K562 (cell line): ENCODE measurements around the gene FASN. TPM values are rescaled to one million over a fixed set of nuclear protein-coding genes. Genes with fewer than 3 reads are reported as not detected.
A peak's percentile ranks its signal among the peaks of the same experiment; 100 is the strongest.

Experiments used
- ATAC-seq: fragments of 200-7000 bp; cut with Tn5 transposase; 3 replicates; pipeline ENCODE4 v1.9.1; 2020; ENCODE audit warnings: moderate library complexity
- BruUV-seq: library from RNA; stranded (reverse); fragments of 400-500 nt; replicated peaks from 2 replicates; lab custom pipeline; 2021; lab: Mats Ljungman, UMichigan
- CTCF ChIA-PET: fragments of 300-600 bp; formaldehyde crosslinking; extraction: SDS; loops from one replicate; lab custom pipeline; 2021; ENCODE audit warnings: low intra/inter-chr PET ratio; lab: Yijun Ruan, JAX
- POLR2A ChIA-PET: fragments of 300-600, 350-650 bp; sonication (Branson Sonifier 250); formaldehyde crosslinking; extraction: SDS; loops from one replicate; lab custom pipeline; 2021; ENCODE audit warnings: antibody characterized with exemption, inconsistent platforms; lab: Yijun Ruan, JAX
- DNase-seq, 4 experiments: peaks; one replicate each; pipeline versions ENCODE4 v3.0.0 to v3.0.0-alpha.2; 2011 to 2018; ENCODE audit warnings: low spot score in 3 of 4, mixed read lengths in 3 of 4; ENCODE audit errors: extremely low read depth in 1 of 4
- FAIRE-seq: peaks from 2 replicates; lab custom pipeline; 2011; peaks lifted over from hg19 to GRCh38; lab: Jason Lieb, UNC
- H2AFZ ChIP-seq: 2 replicates; pipeline ENCODE4 v1.6.0; 2011; ENCODE audit warnings: low read depth, low read length, control low read depth, inconsistent platforms
- H3K27ac ChIP-seq: fragments of 200-600 bp; 3 replicates; pipeline ENCODE4 v1.8.0; 2011; ENCODE audit warnings: low read depth, mild to moderate bottlenecking, control low read depth, inconsistent platforms, low read length, moderate library complexity, mixed read lengths; ENCODE audit errors: extremely low read depth
- H3K27me3 ChIP-seq, 2 experiments: fragments of 300-600 bp in 1 of 2; 2 replicates in 1 of 2; 3 replicates in 1 of 2; pipeline versions ENCODE4 v1.6.0 to v1.8.0; 2011; ENCODE audit warnings: inconsistent platforms in 2 of 2, low read length in 2 of 2, mild to moderate bottlenecking in 1 of 2, mixed read lengths in 1 of 2, moderate library complexity in 1 of 2; ENCODE audit not compliant: control insufficient read depth in 2 of 2, insufficient read depth in 2 of 2
- H3K36me3 ChIP-seq: fragments of 300-600 bp; 3 replicates; pipeline ENCODE4 v1.8.0; 2011; ENCODE audit warnings: mild to moderate bottlenecking, low read length, inconsistent platforms; ENCODE audit not compliant: control insufficient read depth, insufficient read depth
- H3K4me1 ChIP-seq, 2 experiments: fragments of 200-600 bp in 1 of 2; replicated peaks in 1 of 2; 2 replicates in 1 of 2; 3 replicates in 1 of 2; pipeline versions ENCODE4 v1.5.1 to v1.8.0; 2011; ENCODE audit warnings: inconsistent platforms in 2 of 2, low read length in 2 of 2, mild to moderate bottlenecking in 1 of 2, mixed read lengths in 1 of 2, moderate library complexity in 1 of 2; ENCODE audit not compliant: control insufficient read depth in 2 of 2, insufficient read depth in 2 of 2
- H3K4me2 ChIP-seq: 2 replicates; pipeline ENCODE4 v1.6.1; 2011; ENCODE audit warnings: low read length, control low read depth, inconsistent platforms, mixed read lengths; ENCODE audit not compliant: insufficient read depth
- H3K4me3 ChIP-seq: fragments of 200-600 bp; sonication (generic), shearing (Covaris generic); 2 replicates; pipeline ENCODE4 v1.5.1; 2016; ENCODE audit warnings: control low read depth, inconsistent platforms
- H3K79me2 ChIP-seq: fragments of 200-600 bp; 3 replicates; pipeline ENCODE4 v1.8.0; 2011; ENCODE audit warnings: low read length, inconsistent platforms; ENCODE audit not compliant: control insufficient read depth, insufficient read depth
- H3K9ac ChIP-seq, 2 experiments: 2 replicates each; pipeline versions ENCODE4 v1.6.0 to v1.6.1; 2011; ENCODE audit warnings: low read depth in 2 of 2, low read length in 2 of 2, control low read depth in 1 of 2, inconsistent platforms in 1 of 2, mild to moderate bottlenecking in 1 of 2, mixed read lengths in 1 of 2; ENCODE audit not compliant: insufficient read depth in 1 of 2
- H3K9me1 ChIP-seq: one replicate; pipeline ENCODE4 v1.6.0; 2011; ENCODE audit warnings: inconsistent platforms, mild to moderate bottlenecking, low read length, moderate library complexity; ENCODE audit not compliant: control insufficient read depth, insufficient read depth
- H3K9me3 ChIP-seq: replicated peaks from 2 replicates; pipeline ENCODE4 v1.5.1; 2011; ENCODE audit warnings: low read depth, low read length, inconsistent platforms; ENCODE audit not compliant: control insufficient read depth, insufficient read depth
- H4K20me1 ChIP-seq: replicated peaks from 2 replicates; pipeline ENCODE4 v1.6.1; 2011; ENCODE audit warnings: low read length, inconsistent platforms, mixed read lengths; ENCODE audit not compliant: control insufficient read depth, insufficient read depth
- ADNP ChIP-seq: fragments of 200-800 bp; sonication (Bioruptor generic); IDR thresholded peaks from 2 replicates; pipeline ENCODE4 v1.6.1; 2016; ENCODE audit warnings: missing genetic modification characterization, missing compliant biosample characterization
- CHD2 ChIP-seq: IDR thresholded peaks from 2 replicates; pipeline ENCODE4 v1.6.1; 2011; ENCODE audit warnings: low read depth, low read length
- FOXA1 ChIP-seq: fragments of 450-650 bp; IDR thresholded peaks from 2 replicates; pipeline ENCODE4 v1.6.1; 2016; ENCODE audit warnings: mild to moderate bottlenecking, borderline replicate concordance
- HDAC6 ChIP-seq: IDR thresholded peaks from 2 replicates; pipeline ENCODE4 v1.6.1; 2012; ENCODE audit warnings: low read depth, mild to moderate bottlenecking, control low read depth, inconsistent platforms, low read length, moderate library complexity
- NCOA4 ChIP-seq: fragments of 450-650 bp; IDR thresholded peaks from 2 replicates; pipeline ENCODE4 v1.6.1; 2018; ENCODE audit warnings: mild to moderate bottlenecking; ENCODE audit not compliant: partially characterized antibody
- PCBP1 ChIP-seq: fragments of 200-400 bp; formaldehyde crosslinking; IDR thresholded peaks from 2 replicates; pipeline ENCODE4 v1.6.1; 2018; ENCODE audit warnings: mild to moderate bottlenecking, low read depth, low read length; ENCODE audit not compliant: poor library complexity, severe bottlenecking
- PML ChIP-seq: IDR thresholded peaks from 2 replicates; pipeline ENCODE4 v1.6.1; 2012; ENCODE audit warnings: low read length, inconsistent platforms
- POLR3G ChIP-seq: IDR thresholded peaks from 2 replicates; pipeline ENCODE4 v1.6.1; 2011; ENCODE audit not compliant: insufficient read length, insufficient replicate concordance; ENCODE audit errors: extremely low read depth
- RBFOX2 ChIP-seq: fragments of 200-400 bp; formaldehyde crosslinking; IDR thresholded peaks from 2 replicates; pipeline ENCODE4 v1.6.1; 2017; ENCODE audit warnings: low read depth, mild to moderate bottlenecking, low read length, moderate library complexity
- RBM22 ChIP-seq: fragments of 200-400 bp; formaldehyde crosslinking; IDR thresholded peaks from 2 replicates; pipeline ENCODE4 v1.6.1; 2018; ENCODE audit warnings: low read length, low read depth; ENCODE audit not compliant: poor library complexity, severe bottlenecking
- RFX5 ChIP-seq: IDR thresholded peaks from 2 replicates; pipeline ENCODE4 v1.6.1; 2011; ENCODE audit warnings: low read depth, mild to moderate bottlenecking, improper control_type of control experiment, low read length
- SLC30A9 ChIP-seq: fragments of 250-450 bp; sonication (Bioruptor Pico); IDR thresholded peaks from 2 replicates; pipeline ENCODE4 v1.8.0; 2022; ENCODE audit warnings: mild to moderate bottlenecking, moderate library complexity
- SNRNP70 ChIP-seq: fragments of 200-400 bp; formaldehyde crosslinking; optimal IDR thresholded peaks from 2 replicates; pipeline ENCODE3; 2017; ENCODE audit warnings: low read depth, low read length
- YY1 ChIP-seq, 3 experiments: IDR thresholded peaks; 2 replicates each; pipeline ENCODE4 v1.6.1; 2011; ENCODE audit warnings: low read length in 2 of 3, mild to moderate bottlenecking in 2 of 3, moderate library complexity in 2 of 3, borderline replicate concordance in 1 of 3, control low read depth in 1 of 3, low read depth in 1 of 3; ENCODE audit not compliant: insufficient read depth in 3 of 3, insufficient replicate concordance in 2 of 3, control insufficient read depth in 1 of 3, insufficient read length in 1 of 3; ENCODE audit errors: extremely low read depth in 1 of 3
- ZNF408 ChIP-seq: fragments of 250-450 bp; sonication (Bioruptor Pico); IDR thresholded peaks from 2 replicates; pipeline ENCODE4 v1.4.0; 2020; ENCODE audit warnings: low read depth, mild to moderate bottlenecking, moderate library complexity
- ZNF717 ChIP-seq: fragments of 250-450 bp; sonication (Bioruptor Pico); IDR thresholded peaks from 2 replicates; pipeline ENCODE4 v1.5.0; 2021
- ZNF766 ChIP-seq: fragments of 200-800 bp; sonication (Bioruptor generic); conservative IDR thresholded peaks from 2 replicates; pipeline ENCODE4 v1.6.1; 2016; ENCODE audit warnings: missing genetic modification characterization, missing compliant biosample characterization
- WGBS: fragments of 100-300 bp; shearing (Covaris generic); methylation state at CpG from one replicate; pipeline ENCODE4 v1.1.6; 2016; ENCODE audit warnings: low coverage, mixed read lengths; ENCODE audit not compliant: insufficient coverage; ENCODE audit errors: missing lambda C conversion rate; 5-methylcytosine and 5-hydroxymethylcytosine counted together
- in situ Hi-C: fragments of 300-500 bp; cut with MboI; formaldehyde crosslinking; loops from 4 replicates; pipeline ENCODE4 v1.15.0; 2018; ENCODE audit warnings: inconsistent platforms, mixed read lengths
- intact Hi-C: fragments of 100-400 bp; cut with micrococcal nuclease; formaldehyde crosslinking; loops from 2 replicates; pipeline ENCODE4 v1.14.2; 2022
- polyA plus RNA-seq, 8 experiments: library from polyadenylated mRNA; depleted of rRNA in 4 of 8; stranded (reverse) in 5 of 8; unstranded in 3 of 8; fragments of >200 nt; fragmentation: Nextera tagmentation in 2 of 8; fragmentation: Illumina TruSeq in 1 of 8; extraction: Ambion mirVana in 2 of 8; extraction: Trizol in 1 of 8; gene quantifications; 2 replicates each; pipeline versions ENCODE4 v1.2.1 to v1.2.3, GENCODE V29; 2011 to 2014; ENCODE audit warnings: inconsistent platforms in 1 of 8, missing spikeins in 1 of 8
- total RNA-seq, 7 experiments: library from RNA; depleted of rRNA in 6 of 7; stranded (reverse); fragments of >200 nt in 6 of 7; fragmentation: Illumina TruSeq in 2 of 7; extraction: Trizol in 2 of 7; gene quantifications; 2 replicates each; pipeline versions ENCODE4 v1.2.1 to v1.2.3, GENCODE V29; 2011 to 2021; ENCODE audit warnings: low replicate concordance in 1 of 7
- TF ChIP-seq, protein P1 (sequence below): fragments of 250-450 bp; sonication (Bioruptor Pico); IDR thresholded peaks from 2 replicates; pipeline ENCODE4 v1.8.0; 2022; ENCODE audit warnings: moderate library complexity, mild to moderate bottlenecking, inconsistent platforms
- TF ChIP-seq, protein P2 (sequence below): fragments of 250-450 bp; sonication (Bioruptor Pico); IDR thresholded peaks from 2 replicates; pipeline ENCODE4 v1.9.0; 2021; ENCODE audit warnings: mild to moderate bottlenecking, inconsistent platforms

FASN gene
- total and polyA plus RNA-seq, 9 of the 15 experiments (the other 6 are each of a cell fraction or from before 2014, with no cell fraction given), result 0.15 to 663 (median 49.9) TPM

DNA sequence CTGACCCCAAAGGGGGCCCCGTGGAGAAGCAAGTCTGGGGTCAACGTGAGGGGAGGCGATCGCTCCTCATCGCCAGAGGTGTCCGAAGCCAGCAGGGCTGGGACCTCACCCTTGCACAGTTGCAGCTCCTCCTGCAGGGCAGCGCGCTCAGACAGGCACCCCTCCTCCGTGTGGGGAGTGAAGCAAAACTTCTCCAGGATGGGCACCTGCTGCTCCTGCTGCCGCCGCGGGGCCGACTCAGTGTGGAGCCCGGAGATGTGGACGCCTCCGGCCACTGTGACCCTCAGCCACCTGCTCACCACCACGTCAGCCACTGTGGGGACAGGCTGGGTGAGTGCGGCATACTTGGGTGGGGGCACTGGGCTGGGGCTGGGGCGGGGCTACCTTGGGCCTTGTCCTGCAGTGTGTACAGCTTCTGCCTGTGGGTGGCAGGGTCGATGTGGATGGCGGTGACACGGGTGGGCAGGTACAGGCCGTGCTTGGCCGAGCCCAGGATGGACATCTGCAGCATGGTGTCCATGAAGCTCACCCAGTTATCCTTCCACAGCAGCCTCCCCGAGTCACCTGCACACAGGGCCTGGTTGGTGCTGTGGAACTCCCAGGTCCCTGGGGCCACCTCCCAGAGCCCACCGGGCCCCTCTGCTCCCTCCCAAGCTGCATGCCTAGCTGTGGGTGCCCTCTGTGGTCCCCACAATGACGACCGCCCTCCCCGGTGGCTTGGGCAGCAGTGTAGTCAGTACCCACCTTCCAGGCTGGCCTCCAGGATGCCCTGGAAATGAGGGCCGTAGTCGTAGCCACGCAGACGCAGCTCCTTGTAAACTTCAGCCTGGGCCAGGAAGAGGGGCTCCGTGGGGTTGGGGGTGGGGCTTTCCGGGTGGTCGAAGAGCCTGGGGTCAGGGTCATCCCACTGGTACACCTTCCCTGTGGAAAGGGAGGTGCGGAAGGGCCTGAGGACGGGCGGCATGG is 10.8 kb downstream of the FASN start:
- POLR2A ChIA-PET, result interaction anchor here (0.6 to 5.9 kb wide), 6 partner anchors 8 to 24 kb away, joined by 3 to 52 read pairs (median 4); partner anchors contain the start of gene FASN
- FAIRE-seq, result no peak
- TF ChIP-seq ZNF408 (no peak), ADNP (tag) (no peak), ZNF766 (no peak), RBFOX2 (peak; percentile 65), CHD2 (no peak), RFX5 (no peak), SLC30A9 (CRISPR knock-in tag) (no peak), RBM22 (peak; percentile 6), ZNF717 (CRISPR knock-in tag) (no peak), PML (0 out of 2 replicates have a peak, but pooled peaks have one; percentile 16), POLR3G (no peak), HDAC6 (no peak), FOXA1 (no peak), SNRNP70 (no peak), PCBP1 (peak; percentile 3), YY1 (IDR thresholded peaks at IDR 0.05; ENCODE audit: borderline replicate concordance in 1 of 3, control insufficient read depth in 1 of 3, extremely low read depth in 1 of 3, insufficient read depth in 3 of 3, insufficient read length in 1 of 3, insufficient replicate concordance in 2 of 3, low read depth in 1 of 3, low read length in 2 of 3) (no peak), NCOA4 (no peak)
- TF ChIP-seq, protein P1, sequence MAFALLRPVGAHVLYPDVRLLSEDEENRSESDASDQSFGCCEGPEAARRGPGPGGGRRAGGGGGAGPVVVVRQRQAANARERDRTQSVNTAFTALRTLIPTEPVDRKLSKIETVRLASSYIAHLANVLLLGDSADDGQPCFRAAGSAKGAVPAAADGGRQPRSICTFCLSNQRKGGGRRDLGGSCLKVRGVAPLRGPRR (CRISPR knock-in tag), result no peak
- TF ChIP-seq, protein P2, sequence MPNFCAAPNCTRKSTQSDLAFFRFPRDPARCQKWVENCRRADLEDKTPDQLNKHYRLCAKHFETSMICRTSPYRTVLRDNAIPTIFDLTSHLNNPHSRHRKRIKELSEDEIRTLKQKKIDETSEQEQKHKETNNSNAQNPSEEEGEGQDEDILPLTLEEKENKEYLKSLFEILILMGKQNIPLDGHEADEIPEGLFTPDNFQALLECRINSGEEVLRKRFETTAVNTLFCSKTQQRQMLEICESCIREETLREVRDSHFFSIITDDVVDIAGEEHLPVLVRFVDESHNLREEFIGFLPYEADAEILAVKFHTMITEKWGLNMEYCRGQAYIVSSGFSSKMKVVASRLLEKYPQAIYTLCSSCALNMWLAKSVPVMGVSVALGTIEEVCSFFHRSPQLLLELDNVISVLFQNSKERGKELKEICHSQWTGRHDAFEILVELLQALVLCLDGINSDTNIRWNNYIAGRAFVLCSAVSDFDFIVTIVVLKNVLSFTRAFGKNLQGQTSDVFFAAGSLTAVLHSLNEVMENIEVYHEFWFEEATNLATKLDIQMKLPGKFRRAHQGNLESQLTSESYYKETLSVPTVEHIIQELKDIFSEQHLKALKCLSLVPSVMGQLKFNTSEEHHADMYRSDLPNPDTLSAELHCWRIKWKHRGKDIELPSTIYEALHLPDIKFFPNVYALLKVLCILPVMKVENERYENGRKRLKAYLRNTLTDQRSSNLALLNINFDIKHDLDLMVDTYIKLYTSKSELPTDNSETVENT, result no peak

More for the DNA sequence above, 10.8 kb downstream of the FASN start:
- peaks cover 100% of the 10 kb centered on the region; the same call in 2 of the 3 replicates for H3K36me3 ChIP-seq
- peaks cover 0 to 66% of the 10 kb centered on the region in 2 experiments; a peak in 1 of 5 replicates for H3K4me1 ChIP-seq
- peak overlapping the region in 1 of 2 experiments; percentile 45; a peak in 1 of 4 replicates for H3K9ac ChIP-seq
- H3K27me3 ChIP-seq, result no peaks in the 10 kb centered on the region
- 93% methylated on average over 26 of the region's 39 CpGs for WGBS
- peaks cover 22% of the 10 kb centered on the region for H4K20me1 ChIP-seq
- H3K9me3 ChIP-seq, result no peaks in the 10 kb centered on the region
- H3K4me3 ChIP-seq, result no peak overlapping the region
- no peak overlapping the region for H3K4me2 ChIP-seq
- no peak for ATAC-seq
- H3K27ac ChIP-seq, result no peak overlapping the region
- H2AFZ ChIP-seq, result no peak overlapping the region
- no TSS peak for BruUV-seq
- in situ Hi-C loops, result no loop called here
- CTCF ChIA-PET, result no interaction called here
- intact Hi-C loops, result no loop called here
- H3K79me2 ChIP-seq, result peaks cover 24% of the 10 kb centered on the region; the same call in 2 of the 3 replicates
- H3K9me1 ChIP-seq, result no peaks in the 10 kb centered on the region
- no peak for DNase-seq
